Hepatocyte (in vitro differentiated cells): ENCODE results near the gene NCF4.

Experiments used
- EZH2phosphoT487 ChIP-seq: fragments of 200-600 bp; sonication (generic); IDR thresholded peaks from one replicate; pipeline ENCODE4 v1.6.1; 2018; ENCODE audit warnings: antibody characterized with exemption, mild to moderate bottlenecking, low read depth, moderate library complexity; ENCODE audit not compliant: unreplicated experiment, severe bottlenecking
- TF ChIP-seq, protein P1 (sequence below): fragments of 200-600 bp; sonication (generic); IDR thresholded peaks from 2 replicates; pipeline ENCODE4 v1.5.1; 2016; ENCODE audit warnings: antibody characterized with exemption, mild to moderate bottlenecking; ENCODE audit not compliant: poor library complexity

DNA sequence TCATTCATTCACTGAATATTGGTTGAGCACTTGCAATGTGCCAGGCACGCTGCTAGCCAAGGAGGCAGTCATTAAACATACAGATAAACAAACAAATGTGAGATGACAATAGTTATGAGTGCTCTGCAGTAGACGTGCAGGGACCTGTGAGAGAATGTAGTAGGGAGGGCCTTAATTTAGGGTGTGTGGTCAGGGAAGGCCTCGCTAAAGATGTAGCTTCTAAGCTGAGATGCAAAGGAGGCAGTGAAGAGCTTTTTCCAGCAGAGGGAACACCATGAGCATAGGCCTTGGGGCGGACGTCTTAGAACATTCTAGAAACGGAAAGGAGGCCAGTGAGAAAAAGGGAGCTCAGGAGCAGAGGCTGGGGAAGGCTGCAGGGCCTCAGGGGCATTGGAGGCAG is 789 bp upstream of the NCF4 start:
- TF ChIP-seq, protein P1, sequence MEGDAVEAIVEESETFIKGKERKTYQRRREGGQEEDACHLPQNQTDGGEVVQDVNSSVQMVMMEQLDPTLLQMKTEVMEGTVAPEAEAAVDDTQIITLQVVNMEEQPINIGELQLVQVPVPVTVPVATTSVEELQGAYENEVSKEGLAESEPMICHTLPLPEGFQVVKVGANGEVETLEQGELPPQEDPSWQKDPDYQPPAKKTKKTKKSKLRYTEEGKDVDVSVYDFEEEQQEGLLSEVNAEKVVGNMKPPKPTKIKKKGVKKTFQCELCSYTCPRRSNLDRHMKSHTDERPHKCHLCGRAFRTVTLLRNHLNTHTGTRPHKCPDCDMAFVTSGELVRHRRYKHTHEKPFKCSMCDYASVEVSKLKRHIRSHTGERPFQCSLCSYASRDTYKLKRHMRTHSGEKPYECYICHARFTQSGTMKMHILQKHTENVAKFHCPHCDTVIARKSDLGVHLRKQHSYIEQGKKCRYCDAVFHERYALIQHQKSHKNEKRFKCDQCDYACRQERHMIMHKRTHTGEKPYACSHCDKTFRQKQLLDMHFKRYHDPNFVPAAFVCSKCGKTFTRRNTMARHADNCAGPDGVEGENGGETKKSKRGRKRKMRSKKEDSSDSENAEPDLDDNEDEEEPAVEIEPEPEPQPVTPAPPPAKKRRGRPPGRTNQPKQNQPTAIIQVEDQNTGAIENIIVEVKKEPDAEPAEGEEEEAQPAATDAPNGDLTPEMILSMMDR: no peak
- no peak for TF ChIP-seq EZH2phosphoT487
